Panc1 (cell line): ENCODE measurements around the gene NOPCHAP1. TPM values are rescaled to one million over a fixed set of nuclear protein-coding genes. Genes with fewer than 3 reads are reported as not detected.
"Not testable (repeated sequence)": the region's sequence is repeated elsewhere in the genome, so short reads cannot be mapped to it uniquely, and the experiment has no call there.

ENCODE experiments used
- ATAC-seq: fragments of 200-7000 bp; cut with Tn5 transposase; 2 replicates; pipeline ENCODE4 v1.9.1; 2020; ENCODE audit warnings: mild to moderate bottlenecking, moderate library complexity
- BruUV-seq: library from RNA; stranded (reverse); fragments of 400-500 nt; replicated peaks from 2 replicates; lab custom pipeline; 2021; lab: Mats Ljungman, UMichigan
- CTCF ChIA-PET: fragments of 300-600 bp; sonication (Branson Sonifier 250); formaldehyde crosslinking; loops from one replicate; lab custom pipeline; 2022; ENCODE audit warnings: antibody characterized with exemption; lab: Charles Lee
- POLR2A ChIA-PET: fragments of 300-600 bp; sonication (Branson Sonifier 250); formaldehyde crosslinking; loops from one replicate; lab custom pipeline; 2022; ENCODE audit warnings: antibody characterized with exemption; lab: Charles Lee
- DNase-seq: peaks from one replicate; pipeline ENCODE4 v3.0.0-alpha.2; 2010; ENCODE audit warnings: low read depth, low spot score
- H3K27ac ChIP-seq: 2 replicates; pipeline ENCODE4 v1.5.1; 2011; ENCODE audit warnings: mild to moderate bottlenecking, low read length, inconsistent platforms
- H3K27me3 ChIP-seq: fragments of 200-500 bp; sonication (Bioruptor generic); 2 replicates; pipeline ENCODE4 v1.6.0; 2014; ENCODE audit warnings: low read length, inconsistent platforms; ENCODE audit not compliant: control insufficient read depth, insufficient read depth
- H3K36me3 ChIP-seq: fragments of 200-500 bp; sonication (Bioruptor generic); 2 replicates; pipeline ENCODE4 v1.5.1; 2014; ENCODE audit warnings: inconsistent platforms, mild to moderate bottlenecking, low read length, moderate library complexity; ENCODE audit not compliant: control insufficient read depth, insufficient read depth
- H3K4me1 ChIP-seq: 2 replicates; pipeline ENCODE4 v1.5.1; 2011; ENCODE audit warnings: inconsistent platforms, mild to moderate bottlenecking, low read length, moderate library complexity; ENCODE audit not compliant: control insufficient read depth, insufficient read depth
- H3K4me3 ChIP-seq, 2 experiments: 2 replicates each; pipeline ENCODE4 v1.5.1; 2011 to 2012; ENCODE audit warnings: low read depth in 2 of 2, low read length in 2 of 2, mild to moderate bottlenecking in 2 of 2, inconsistent platforms in 1 of 2, moderate library complexity in 1 of 2
- H3K9me3 ChIP-seq: fragments of 200-500 bp; sonication (Bioruptor generic); 2 replicates; pipeline ENCODE4 v1.5.1; 2014; ENCODE audit warnings: low read depth, mild to moderate bottlenecking, inconsistent platforms, low read length, moderate library complexity; ENCODE audit not compliant: control insufficient read depth, insufficient read depth
- POLR2AphosphoS5 ChIP-seq: IDR thresholded peaks from 2 replicates; pipeline ENCODE4 v1.6.1; 2012; ENCODE audit warnings: mild to moderate bottlenecking, low read depth, low read length, moderate library complexity
- SIN3A ChIP-seq: IDR thresholded peaks from 2 replicates; pipeline ENCODE4 v1.6.1; 2012; ENCODE audit warnings: low read depth, mild to moderate bottlenecking, low read length, moderate library complexity, borderline replicate concordance; ENCODE audit not compliant: insufficient read depth
- TCF7L2 ChIP-seq: IDR thresholded peaks from 2 replicates; pipeline ENCODE4 v1.6.1; 2011; ENCODE audit warnings: mild to moderate bottlenecking, low read depth, low read length, inconsistent platforms
- in situ Hi-C: cut with HindIII; loops from 2 replicates; pipeline ENCODE4 v1.10.0; 2016; ENCODE audit warnings: low sequenced_read_pairs, low pct_unique_long_range_greater_than_20kb
- intact Hi-C: fragments of 100-400 bp; cut with micrococcal nuclease; formaldehyde crosslinking; loops from one replicate; pipeline ENCODE4 v1.10.0; 2022; ENCODE audit not compliant: unreplicated experiment
- total RNA-seq: library from RNA; stranded (reverse); gene quantifications from one replicate; pipeline ENCODE4 v1.2.1, GENCODE V29; 2021; ENCODE audit not compliant: unreplicated experiment
- TF ChIP-seq, protein P1 (sequence below): fragments of 450-650 bp; IDR thresholded peaks from 2 replicates; pipeline ENCODE4 v1.5.1; 2017; ENCODE audit warnings: mild to moderate bottlenecking
- TF ChIP-seq, protein P2 (sequence below), 2 experiments: IDR thresholded peaks; 2 replicates each; pipeline ENCODE4 v1.6.1; 2011 to 2012; ENCODE audit warnings: low read depth in 2 of 2, control low read depth in 1 of 2, low read length in 1 of 2, mild to moderate bottlenecking in 1 of 2, moderate library complexity in 1 of 2; ENCODE audit not compliant: insufficient read depth in 1 of 2

The NOPCHAP1 gene
- total RNA-seq, 1 experiment from 2014 or later: 24.0 TPM

DNA sequence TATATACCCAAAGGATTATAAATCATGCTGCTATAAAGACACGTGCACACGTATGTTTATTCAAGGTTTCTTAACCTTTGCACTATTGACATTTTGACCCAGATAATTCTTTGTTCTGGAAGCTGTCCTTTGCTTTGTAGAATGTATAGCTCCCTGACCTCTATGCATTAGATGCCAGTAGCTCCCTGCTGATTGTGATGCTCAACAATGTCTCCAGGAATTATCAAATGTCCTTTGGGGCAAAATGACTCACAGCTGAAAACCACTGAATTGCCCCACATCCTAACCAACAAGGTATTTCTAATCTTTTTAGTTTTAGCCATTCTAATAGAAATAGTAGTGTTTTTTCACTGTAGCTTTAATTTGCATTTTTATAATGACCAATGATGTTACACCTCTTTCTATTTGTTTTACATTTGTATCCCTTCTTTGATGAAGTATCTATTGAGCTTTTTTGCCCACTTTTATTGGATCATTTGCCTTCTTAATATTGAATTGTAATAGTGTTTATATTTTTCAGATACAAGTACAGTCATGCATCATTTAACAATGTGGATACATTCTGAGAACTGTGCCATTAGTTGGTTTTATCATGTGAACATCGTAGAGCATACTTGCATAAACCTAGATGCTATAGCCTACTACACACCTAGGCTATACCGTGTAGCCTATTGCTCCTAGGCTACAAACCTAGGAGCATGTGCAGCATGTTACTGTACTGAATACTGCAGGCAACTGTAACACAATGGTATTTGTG is 10.4 kb upstream of the NOPCHAP1 start:
- no peak for TF ChIP-seq POLR2AphosphoS5
- no peak for TF ChIP-seq SIN3A
- TF ChIP-seq, protein P1, sequence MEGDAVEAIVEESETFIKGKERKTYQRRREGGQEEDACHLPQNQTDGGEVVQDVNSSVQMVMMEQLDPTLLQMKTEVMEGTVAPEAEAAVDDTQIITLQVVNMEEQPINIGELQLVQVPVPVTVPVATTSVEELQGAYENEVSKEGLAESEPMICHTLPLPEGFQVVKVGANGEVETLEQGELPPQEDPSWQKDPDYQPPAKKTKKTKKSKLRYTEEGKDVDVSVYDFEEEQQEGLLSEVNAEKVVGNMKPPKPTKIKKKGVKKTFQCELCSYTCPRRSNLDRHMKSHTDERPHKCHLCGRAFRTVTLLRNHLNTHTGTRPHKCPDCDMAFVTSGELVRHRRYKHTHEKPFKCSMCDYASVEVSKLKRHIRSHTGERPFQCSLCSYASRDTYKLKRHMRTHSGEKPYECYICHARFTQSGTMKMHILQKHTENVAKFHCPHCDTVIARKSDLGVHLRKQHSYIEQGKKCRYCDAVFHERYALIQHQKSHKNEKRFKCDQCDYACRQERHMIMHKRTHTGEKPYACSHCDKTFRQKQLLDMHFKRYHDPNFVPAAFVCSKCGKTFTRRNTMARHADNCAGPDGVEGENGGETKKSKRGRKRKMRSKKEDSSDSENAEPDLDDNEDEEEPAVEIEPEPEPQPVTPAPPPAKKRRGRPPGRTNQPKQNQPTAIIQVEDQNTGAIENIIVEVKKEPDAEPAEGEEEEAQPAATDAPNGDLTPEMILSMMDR: no peak
- TF ChIP-seq, protein P2, sequence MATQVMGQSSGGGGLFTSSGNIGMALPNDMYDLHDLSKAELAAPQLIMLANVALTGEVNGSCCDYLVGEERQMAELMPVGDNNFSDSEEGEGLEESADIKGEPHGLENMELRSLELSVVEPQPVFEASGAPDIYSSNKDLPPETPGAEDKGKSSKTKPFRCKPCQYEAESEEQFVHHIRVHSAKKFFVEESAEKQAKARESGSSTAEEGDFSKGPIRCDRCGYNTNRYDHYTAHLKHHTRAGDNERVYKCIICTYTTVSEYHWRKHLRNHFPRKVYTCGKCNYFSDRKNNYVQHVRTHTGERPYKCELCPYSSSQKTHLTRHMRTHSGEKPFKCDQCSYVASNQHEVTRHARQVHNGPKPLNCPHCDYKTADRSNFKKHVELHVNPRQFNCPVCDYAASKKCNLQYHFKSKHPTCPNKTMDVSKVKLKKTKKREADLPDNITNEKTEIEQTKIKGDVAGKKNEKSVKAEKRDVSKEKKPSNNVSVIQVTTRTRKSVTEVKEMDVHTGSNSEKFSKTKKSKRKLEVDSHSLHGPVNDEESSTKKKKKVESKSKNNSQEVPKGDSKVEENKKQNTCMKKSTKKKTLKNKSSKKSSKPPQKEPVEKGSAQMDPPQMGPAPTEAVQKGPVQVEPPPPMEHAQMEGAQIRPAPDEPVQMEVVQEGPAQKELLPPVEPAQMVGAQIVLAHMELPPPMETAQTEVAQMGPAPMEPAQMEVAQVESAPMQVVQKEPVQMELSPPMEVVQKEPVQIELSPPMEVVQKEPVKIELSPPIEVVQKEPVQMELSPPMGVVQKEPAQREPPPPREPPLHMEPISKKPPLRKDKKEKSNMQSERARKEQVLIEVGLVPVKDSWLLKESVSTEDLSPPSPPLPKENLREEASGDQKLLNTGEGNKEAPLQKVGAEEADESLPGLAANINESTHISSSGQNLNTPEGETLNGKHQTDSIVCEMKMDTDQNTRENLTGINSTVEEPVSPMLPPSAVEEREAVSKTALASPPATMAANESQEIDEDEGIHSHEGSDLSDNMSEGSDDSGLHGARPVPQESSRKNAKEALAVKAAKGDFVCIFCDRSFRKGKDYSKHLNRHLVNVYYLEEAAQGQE (IDR thresholded peaks at IDR 0.05; ENCODE audit: insufficient read depth in 1 of 2, low read depth in 2 of 2, low read length in 1 of 2): no peak
- no peak for TF ChIP-seq TCF7L2
- no peak overlapping the region for H3K4me3 ChIP-seq
- intact Hi-C loops (no loop called here), in situ Hi-C loops (no loop called here)
- DNase-seq: no peak
- ChIA-PET POLR2A (no interaction called here), CTCF (no interaction called here)
- ATAC-seq: no peak
- no peaks in the 10 kb centered on the region for H3K4me1 ChIP-seq
- no peak overlapping the region for H3K27ac ChIP-seq
- H3K36me3 ChIP-seq: no peaks in the 10 kb centered on the region
- no TSS peak for BruUV-seq
- no peaks in the 10 kb centered on the region for H3K27me3 ChIP-seq
- H3K9me3 ChIP-seq: no peaks in the 10 kb centered on the region

DNA sequence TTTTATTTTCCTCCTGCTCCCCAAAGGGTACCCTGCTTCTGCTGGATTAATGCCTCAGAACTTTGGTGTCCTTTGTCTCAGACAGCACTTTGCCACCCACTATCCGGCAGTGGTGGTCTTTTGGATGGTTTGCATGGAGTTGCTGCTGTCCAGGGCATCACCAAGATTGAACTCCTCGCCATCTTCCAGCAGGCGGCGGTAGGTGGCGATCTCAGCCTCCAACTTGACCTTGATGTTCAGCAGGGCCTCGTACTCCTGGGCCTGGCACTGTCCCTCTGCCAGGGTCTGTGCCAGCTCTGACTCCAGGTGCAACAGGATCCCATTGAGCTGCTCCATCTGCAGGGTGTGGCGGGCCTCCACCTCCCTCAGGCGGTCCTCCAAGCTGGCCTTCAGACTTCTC is 9.4 kb upstream of the NOPCHAP1 start:
- Histone ChIP-seq H3K36me3 (no peaks in the 10 kb centered on the region), H3K27ac (no peak overlapping the region), H3K9me3 (no peaks in the 10 kb centered on the region), H3K4me3 (no peak overlapping the region), H3K27me3 (no peaks in the 10 kb centered on the region), H3K4me1 (no peaks in the 10 kb centered on the region)
- no peak for DNase-seq
- no peak for ATAC-seq
- intact Hi-C loops: no loop called here
- TF ChIP-seq, protein P1: no peak; the same call in 1 of the 2 replicates
- TF ChIP-seq TCF7L2 (no peak), POLR2AphosphoS5 (no peak), SIN3A (no peak)
- TF ChIP-seq, protein P2 (IDR thresholded peaks at IDR 0.05; ENCODE audit: insufficient read depth in 1 of 2, low read depth in 2 of 2, low read length in 1 of 2): no peak
- no TSS peak for BruUV-seq
- CTCF ChIA-PET: no interaction called here
- POLR2A ChIA-PET: no interaction called here
- in situ Hi-C loops: no loop called here

DNA sequence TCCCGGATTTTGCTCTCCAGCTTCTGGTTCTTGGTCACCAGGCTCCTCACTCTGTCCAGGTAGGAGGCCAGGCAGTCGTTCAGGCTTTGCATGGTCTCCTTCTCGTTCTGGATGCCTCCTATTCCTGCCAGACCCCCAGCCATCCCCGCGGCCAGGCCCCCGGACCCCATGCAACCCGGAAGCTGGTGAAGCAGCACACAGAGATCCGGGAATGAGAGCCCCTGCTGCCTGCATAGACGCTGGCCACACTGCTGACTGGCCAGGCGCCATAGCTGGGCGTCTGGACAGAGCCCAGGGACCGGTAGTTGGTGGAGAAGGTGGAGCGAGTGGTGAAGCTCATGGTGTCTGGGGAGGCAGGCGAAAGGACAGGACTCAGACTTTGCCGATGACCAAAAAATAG is 8.4 kb upstream of the NOPCHAP1 start:
- H3K36me3 ChIP-seq, H3K9me3 ChIP-seq, CTCF ChIA-PET, BruUV-seq, H3K27me3 ChIP-seq, POLR2A ChIA-PET, H3K4me3 ChIP-seq, in situ Hi-C loops, H3K4me1 ChIP-seq, intact Hi-C loops, DNase-seq, ATAC-seq, H3K27ac ChIP-seq: not testable (repeated sequence)
